Suprapubic skin (tissue), 4 donors: ENCODE results near the gene IQCK. TPM values are rescaled to one million over a fixed set of nuclear protein-coding genes. Genes with fewer than 3 reads are reported as not detected.

Source experiments
- DNase-seq, 2 donors: peaks; one replicate each; pipeline ENCODE4 v3.0.0-alpha.2; 2019; ENCODE audit warnings: low spot score in 2 of 2
- H3K27ac ChIP-seq: fragments of 200-600 bp; sonication (generic); one replicate; pipeline ENCODE4 v1.5.1; 2019
- H3K27me3 ChIP-seq: fragments of 200-600 bp; sonication (generic); one replicate; pipeline ENCODE4 v1.5.1; 2019
- H3K36me3 ChIP-seq: fragments of 200-600 bp; sonication (generic); one replicate; pipeline ENCODE4 v1.5.1; 2019
- H3K4me1 ChIP-seq: fragments of 200-600 bp; sonication (generic); one replicate; pipeline ENCODE4 v1.5.1; 2019
- H3K4me3 ChIP-seq: fragments of 200-600 bp; sonication (generic); one replicate; pipeline ENCODE4 v1.5.1; 2019; ENCODE audit warnings: mild to moderate bottlenecking
- H3K9me3 ChIP-seq: fragments of 200-600 bp; sonication (generic); one replicate; pipeline ENCODE4 v1.5.1; 2019
- CTCF ChIP-seq, 2 donors: fragments of 200-600 bp in 1 of 2; fragments of 450-650 bp in 1 of 2; sonication (generic) in 1 of 2; IDR thresholded peaks; one replicate each; pipeline ENCODE4 v1.5.1; 2016 to 2019; ENCODE audit warnings: antibody characterized with exemption in 2 of 2, mild to moderate bottlenecking in 1 of 2, moderate library complexity in 1 of 2
- EP300 ChIP-seq: sonication (generic); formaldehyde crosslinking; IDR thresholded peaks from one replicate; pipeline ENCODE4 v1.6.1; 2017; ENCODE audit warnings: antibody characterized with exemption
- POLR2A ChIP-seq, 2 donors: fragments of 450-650 bp; IDR thresholded peaks; one replicate each; pipeline ENCODE4 v1.6.1; 2017; ENCODE audit warnings: antibody characterized with exemption in 2 of 2, mild to moderate bottlenecking in 2 of 2, moderate library complexity in 2 of 2
- POLR2AphosphoS5 ChIP-seq, 3 donors: sonication (generic); formaldehyde crosslinking; IDR thresholded peaks; one replicate each; pipeline ENCODE4 v1.6.1; 2017; ENCODE audit warnings: antibody characterized with exemption in 3 of 3
- WGBS: methylation state at CpG from one replicate; pipeline ENCODE4 v1.1.5; 2018; 5-methylcytosine and 5-hydroxymethylcytosine counted together
- total RNA-seq, 4 donors: library from RNA; depleted of rRNA; stranded (reverse); fragments of >200 nt; gene quantifications; one replicate each; pipeline ENCODE4 v1.1.0, GENCODE V29; 2016

Gene IQCK
- total RNA-seq, 4 donors from 2014 or later: 10.7 to 21.6 (median 18.7) TPM

- no peak for TF ChIP-seq EP300
- TF ChIP-seq CTCF (IDR thresholded peaks at IDR 0.05): no peak
- TF ChIP-seq POLR2A (IDR thresholded peaks at IDR 0.05): no peak
- TF ChIP-seq POLR2AphosphoS5 (IDR thresholded peaks at IDR 0.05): no peak
- Histone ChIP-seq H3K9me3 (no peaks in the 10 kb centered on the region), H3K4me3 (no peak overlapping the region), H3K4me1 (peaks cover 7% of the 10 kb centered on the region), H3K36me3 (no peaks in the 10 kb centered on the region), H3K27ac (no peak overlapping the region), H3K27me3 (no peaks in the 10 kb centered on the region)
- 86% methylated on average over 13 of the region's 13 CpGs for WGBS
- no peak for DNase-seq
These were observed 49.4 kb downstream of the IQCK start for GRCh38 chr16:19767497-19767896.

GRCh38 chr16:19769239-19769638 lies 51.2 kb downstream of the IQCK start:
- H3K4me1 ChIP-seq: peaks cover 7% of the 10 kb centered on the region
- H3K27me3 ChIP-seq: no peaks in the 10 kb centered on the region
- WGBS: 91% methylated on average over 4 of the region's 4 CpGs
- no peak for DNase-seq
- no peak overlapping the region for H3K27ac ChIP-seq
- H3K36me3 ChIP-seq: no peaks in the 10 kb centered on the region
- TF ChIP-seq EP300 (no peak), CTCF (IDR thresholded peaks at IDR 0.05) (no peak), POLR2A (IDR thresholded peaks at IDR 0.05) (no peak), POLR2AphosphoS5 (IDR thresholded peaks at IDR 0.05) (no peak)
- H3K9me3 ChIP-seq: no peaks in the 10 kb centered on the region
- no peak overlapping the region for H3K4me3 ChIP-seq

GRCh38 chr16:19771040-19771439 lies 53.0 kb downstream of the IQCK start:
- H3K27ac ChIP-seq: no peak overlapping the region
- no peaks in the 10 kb centered on the region for H3K27me3 ChIP-seq
- no peak for DNase-seq
- H3K4me3 ChIP-seq: no peak overlapping the region
- no peaks in the 10 kb centered on the region for H3K36me3 ChIP-seq
- peaks cover 6% of the 10 kb centered on the region for H3K4me1 ChIP-seq
- no peak for TF ChIP-seq POLR2A (IDR thresholded peaks at IDR 0.05)
- no peak for TF ChIP-seq CTCF (IDR thresholded peaks at IDR 0.05)
- TF ChIP-seq EP300: no peak
- WGBS: 75% methylated on average over 3 of the region's 3 CpGs
- H3K9me3 ChIP-seq: no peaks in the 10 kb centered on the region

- Histone ChIP-seq H3K27ac (no peak overlapping the region), H3K36me3 (no peaks in the 10 kb centered on the region), H3K4me3 (no peak overlapping the region), H3K27me3 (no peaks in the 10 kb centered on the region), H3K4me1 (no peaks in the 10 kb centered on the region), H3K9me3 (no peaks in the 10 kb centered on the region)
- 74% methylated on average over 4 of the region's 4 CpGs for WGBS
- TF ChIP-seq EP300 (no peak), POLR2A (IDR thresholded peaks at IDR 0.05) (no peak), CTCF (IDR thresholded peaks at IDR 0.05) (no peak), POLR2AphosphoS5 (IDR thresholded peaks at IDR 0.05) (no peak)
- DNase-seq: no peak
These were observed 53.7 kb downstream of the IQCK start for GRCh38 chr16:19771796-19772195.

GRCh38 chr16:19774024-19774423 lies 56.0 kb downstream of the IQCK start:
- TF ChIP-seq POLR2AphosphoS5 (IDR thresholded peaks at IDR 0.05): no peak
- no peak for TF ChIP-seq CTCF (IDR thresholded peaks at IDR 0.05)
- no peak for TF ChIP-seq POLR2A (IDR thresholded peaks at IDR 0.05)
- TF ChIP-seq EP300: no peak
- Histone ChIP-seq H3K36me3 (no peaks in the 10 kb centered on the region), H3K4me3 (no peak overlapping the region), H3K4me1 (no peaks in the 10 kb centered on the region), H3K27ac (no peak overlapping the region), H3K9me3 (no peaks in the 10 kb centered on the region), H3K27me3 (no peaks in the 10 kb centered on the region)
- WGBS: 90% methylated on average over 2 of the region's 2 CpGs
- no peak for DNase-seq
